Liver (tissue), 9 donors: ENCODE measurements around the gene GLI2. TPM values are rescaled to one million over a fixed set of nuclear protein-coding genes. Genes with fewer than 3 reads are reported as not detected.

Experiments
- DNase-seq: peaks from one replicate; pipeline ENCODE4 v3.0.0-alpha.2; 2017; ENCODE audit warnings: low spot score
- H3K27ac ChIP-seq, 2 donors: one replicate each; pipeline ENCODE4 v1.7.0; 2013; ENCODE audit warnings: inconsistent platforms in 2 of 2, low read length in 2 of 2, control low read depth in 1 of 2, low read depth in 1 of 2, mild to moderate bottlenecking in 1 of 2
- H3K27me3 ChIP-seq, 4 donors: one replicate each; pipeline versions ENCODE4 v1.6.1 to v1.7.0; 2013; ENCODE audit warnings: low read length in 3 of 4, inconsistent platforms in 1 of 4, mild to moderate bottlenecking in 1 of 4, moderate library complexity in 1 of 4; ENCODE audit not compliant: control insufficient read depth in 4 of 4, insufficient read depth in 4 of 4
- H3K36me3 ChIP-seq, 4 donors: one replicate each; pipeline versions ENCODE4 v1.6.1 to v1.7.0; 2013; ENCODE audit warnings: low read length in 3 of 4, mild to moderate bottlenecking in 3 of 4, low read depth in 1 of 4, moderate library complexity in 1 of 4; ENCODE audit not compliant: control insufficient read depth in 4 of 4, insufficient read depth in 3 of 4
- H3K4me1 ChIP-seq, 4 donors: one replicate each; pipeline versions ENCODE4 v1.6.1 to v1.7.0; 2013; ENCODE audit warnings: low read length in 3 of 4, mild to moderate bottlenecking in 3 of 4, moderate library complexity in 1 of 4; ENCODE audit not compliant: control insufficient read depth in 4 of 4, insufficient read depth in 4 of 4
- H3K4me3 ChIP-seq, 3 donors: one replicate each; pipeline versions ENCODE4 v1.6.1 to v1.7.0; 2013; ENCODE audit warnings: low read length in 3 of 3, control low read depth in 1 of 3, low read depth in 1 of 3, mild to moderate bottlenecking in 1 of 3
- H3K9ac ChIP-seq, 2 donors: one replicate each; pipeline ENCODE4 v1.7.0; 2013; ENCODE audit warnings: low read length in 2 of 2, mild to moderate bottlenecking in 2 of 2, moderate library complexity in 2 of 2, control low read depth in 1 of 2, low read depth in 1 of 2
- H3K9me3 ChIP-seq, 4 donors: one replicate each; pipeline versions ENCODE4 v1.6.1 to v1.7.0; 2013; ENCODE audit warnings: low read length in 3 of 4; ENCODE audit not compliant: control insufficient read depth in 4 of 4
- EGR1 ChIP-seq, 2 donors: IDR thresholded peaks; 2 replicates each; pipeline ENCODE4 v1.6.1; 2016 to 2018; ENCODE audit warnings: antibody characterized with exemption in 2 of 2, low read depth in 2 of 2
- FOXA1 ChIP-seq: IDR thresholded peaks from 2 replicates; pipeline ENCODE4 v1.6.1; 2016; ENCODE audit warnings: antibody characterized with exemption
- FOXA2 ChIP-seq: IDR thresholded peaks from 2 replicates; pipeline ENCODE4 v1.6.1; 2016; ENCODE audit warnings: antibody characterized with exemption
- GABPA ChIP-seq, 2 donors: IDR thresholded peaks in 1 of 2; conservative IDR thresholded peaks in 1 of 2; 2 replicates each; pipeline ENCODE4 v1.6.1; 2016; ENCODE audit warnings: antibody characterized with exemption in 2 of 2, mild to moderate bottlenecking in 1 of 2, moderate library complexity in 1 of 2
- HNF4A ChIP-seq, 2 donors: conservative IDR thresholded peaks; 2 replicates each; pipeline ENCODE4 v1.6.1; 2016; ENCODE audit warnings: antibody characterized with exemption in 2 of 2, mild to moderate bottlenecking in 2 of 2
- HNF4G ChIP-seq: IDR thresholded peaks from 2 replicates; pipeline ENCODE4 v1.6.1; 2016; ENCODE audit warnings: antibody characterized with exemption
- JUND ChIP-seq, 2 donors: IDR thresholded peaks; 2 replicates each; pipeline ENCODE4 v1.6.1; 2016; ENCODE audit warnings: antibody characterized with exemption in 2 of 2
- NR2F2 ChIP-seq: IDR thresholded peaks from 2 replicates; pipeline ENCODE4 v1.6.1; 2016; ENCODE audit warnings: antibody characterized with exemption
- RAD21 ChIP-seq, 2 donors: IDR thresholded peaks; 2 replicates each; pipeline ENCODE4 v1.6.1; 2016; ENCODE audit warnings: antibody characterized with exemption in 2 of 2, mild to moderate bottlenecking in 2 of 2
- RXRA ChIP-seq, 2 donors: IDR thresholded peaks; 2 replicates each; pipeline ENCODE4 v1.6.1; 2017 to 2018; ENCODE audit warnings: antibody characterized with exemption in 2 of 2, mild to moderate bottlenecking in 1 of 2
- SP1 ChIP-seq: IDR thresholded peaks from 2 replicates; pipeline ENCODE4 v1.6.1; 2018; ENCODE audit warnings: antibody characterized with exemption, mild to moderate bottlenecking
- TAF1 ChIP-seq: conservative IDR thresholded peaks from 2 replicates; pipeline ENCODE4 v1.6.1; 2016; ENCODE audit warnings: antibody characterized with exemption, mild to moderate bottlenecking
- YY1 ChIP-seq: IDR thresholded peaks from 2 replicates; pipeline ENCODE4 v1.6.1; 2016; ENCODE audit warnings: antibody characterized with exemption, mild to moderate bottlenecking
- WGBS: extraction: QIAGEN DNeasy Blood & Tissue Kit; methylation state at CpG from one replicate; pipeline ENCODE4 v1.1.7; 2013; 5-methylcytosine and 5-hydroxymethylcytosine counted together
- polyA plus RNA-seq, 2 donors: library from polyadenylated mRNA; stranded (reverse) in 1 of 2; unstranded in 1 of 2; fragments of 200-250 nt in 1 of 2; fragments of >200 nt in 1 of 2; fragmentation: Nextera tagmentation in 1 of 2; extraction: Ambion mirVana in 1 of 2; gene quantifications; one replicate each; pipeline versions ENCODE4 v1.2.1 to v1.2.3, GENCODE V29; 2013 to 2015
- total RNA-seq, 2 donors: library from RNA; depleted of rRNA; stranded (reverse); fragments of >200 nt; gene quantifications; one replicate each; pipeline ENCODE4 v1.2.3, GENCODE V29; 2014
- TF ChIP-seq, protein P1 (sequence below): fragments of 150-350 bp; IDR thresholded peaks from 2 replicates; pipeline ENCODE4 v1.5.1; 2017; ENCODE audit warnings: improper control_type of control experiment, low read depth, low read length; ENCODE audit not compliant: missing input control
- TF ChIP-seq, protein P2 (sequence below): IDR thresholded peaks from 2 replicates; pipeline ENCODE4 v1.6.1; 2016; ENCODE audit warnings: antibody characterized with exemption
- TF ChIP-seq, protein P3 (sequence below): IDR thresholded peaks from 2 replicates; pipeline ENCODE4 v1.6.1; 2016; ENCODE audit warnings: antibody characterized with exemption, mild to moderate bottlenecking
- TF ChIP-seq, protein P4 (sequence below): IDR thresholded peaks from 2 replicates; pipeline ENCODE4 v1.6.1; 2016; ENCODE audit warnings: antibody characterized with exemption
- TF ChIP-seq, protein P5 (sequence below): IDR thresholded peaks from 2 replicates; pipeline ENCODE4 v1.6.1; 2016; ENCODE audit warnings: antibody characterized with exemption
- donor health status: healthy.
- donor health status: healthy.
- donor health status: healthy.
- donor health status: healthy.
- donor health status: healthy.

GLI2 gene
- total and polyA plus RNA-seq, 4 donors = 0.04 to 0.16 (median 0.11) TPM

DNA sequence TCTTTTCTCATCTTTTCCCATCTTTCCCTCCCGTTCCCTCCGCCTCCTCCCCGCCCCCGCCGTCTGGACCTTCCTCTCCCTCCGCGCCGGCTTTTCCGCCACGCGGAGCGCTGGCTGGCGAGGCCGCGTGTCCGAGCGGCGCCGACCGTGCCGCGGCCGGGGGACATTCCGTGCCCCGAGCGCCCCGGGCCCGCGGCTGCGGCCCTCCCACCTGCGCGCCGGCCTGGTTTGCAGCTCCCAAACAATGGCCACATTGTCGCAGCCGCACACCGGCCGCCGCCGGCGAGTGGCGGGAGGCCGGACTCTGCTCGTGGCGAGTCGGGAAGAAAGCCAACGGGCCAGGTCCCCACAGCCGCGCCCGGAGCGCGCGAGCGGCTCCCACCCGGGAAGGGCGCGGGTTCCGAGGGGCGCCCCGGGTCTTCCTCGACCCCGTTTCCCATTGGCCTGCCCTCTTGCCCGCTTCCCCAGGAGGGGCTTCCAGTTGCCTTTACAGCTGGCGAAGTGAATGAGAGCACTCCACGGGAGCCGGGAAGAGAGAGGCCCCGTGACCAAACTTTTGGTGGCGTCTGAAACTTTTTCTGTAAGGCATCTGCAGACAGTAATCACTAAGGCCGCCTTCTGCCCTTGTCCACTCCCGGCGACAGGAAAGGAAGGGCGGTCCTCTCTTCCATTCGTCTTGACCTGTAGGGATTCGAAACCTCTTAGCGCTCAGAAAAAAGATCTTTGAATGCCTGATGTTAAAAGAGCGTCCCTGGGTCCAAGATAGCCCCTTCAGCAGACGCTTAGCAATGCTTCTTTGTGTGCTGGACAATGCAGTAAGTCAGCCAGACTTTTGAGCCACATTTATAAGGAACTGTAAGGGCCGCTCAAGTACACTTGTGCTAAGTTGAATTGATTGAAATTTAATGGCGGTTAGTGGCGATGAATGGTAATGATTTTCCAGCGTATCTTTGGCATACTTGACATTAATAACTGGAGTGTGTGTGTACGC, 6.2 kb downstream of the GLI2 start:
- Histone ChIP-seq H3K4me3 (peak overlapping the region in 1 of 3 donors; percentile 16), H3K9ac (no peak overlapping the region), H3K27ac (no peak overlapping the region), H3K9me3 (no peaks in the 10 kb centered on the region), H3K4me1 (peaks cover 11 to 18% (median 15%) of the 10 kb centered on the region in 4 donors), H3K27me3 (peaks cover 8 to 33% (median 18%) of the 10 kb centered on the region in 4 donors), H3K36me3 (no peaks in the 10 kb centered on the region)
- TF ChIP-seq FOXA2 (no peak), SP1 (no peak), RXRA (IDR thresholded peaks at IDR 0.05) (no peak), EGR1 (IDR thresholded peaks at IDR 0.05; ENCODE audit: low read depth in 2 of 2) (no peak), JUND (IDR thresholded peaks at IDR 0.05) (no peak), RAD21 (IDR thresholded peaks at IDR 0.05) (no peak), HNF4A (conservative IDR thresholded peaks at IDR 0.05) (no peak), GABPA (IDR thresholded peaks at IDR 0.05 in 1 of 2, conservative IDR thresholded peaks at IDR 0.05 in 1 of 2) (no peak), TAF1 (no peak), NR2F2 (no peak), YY1 (no peak), HNF4G (no peak), FOXA1 (no peak)
- TF ChIP-seq, protein P1, sequence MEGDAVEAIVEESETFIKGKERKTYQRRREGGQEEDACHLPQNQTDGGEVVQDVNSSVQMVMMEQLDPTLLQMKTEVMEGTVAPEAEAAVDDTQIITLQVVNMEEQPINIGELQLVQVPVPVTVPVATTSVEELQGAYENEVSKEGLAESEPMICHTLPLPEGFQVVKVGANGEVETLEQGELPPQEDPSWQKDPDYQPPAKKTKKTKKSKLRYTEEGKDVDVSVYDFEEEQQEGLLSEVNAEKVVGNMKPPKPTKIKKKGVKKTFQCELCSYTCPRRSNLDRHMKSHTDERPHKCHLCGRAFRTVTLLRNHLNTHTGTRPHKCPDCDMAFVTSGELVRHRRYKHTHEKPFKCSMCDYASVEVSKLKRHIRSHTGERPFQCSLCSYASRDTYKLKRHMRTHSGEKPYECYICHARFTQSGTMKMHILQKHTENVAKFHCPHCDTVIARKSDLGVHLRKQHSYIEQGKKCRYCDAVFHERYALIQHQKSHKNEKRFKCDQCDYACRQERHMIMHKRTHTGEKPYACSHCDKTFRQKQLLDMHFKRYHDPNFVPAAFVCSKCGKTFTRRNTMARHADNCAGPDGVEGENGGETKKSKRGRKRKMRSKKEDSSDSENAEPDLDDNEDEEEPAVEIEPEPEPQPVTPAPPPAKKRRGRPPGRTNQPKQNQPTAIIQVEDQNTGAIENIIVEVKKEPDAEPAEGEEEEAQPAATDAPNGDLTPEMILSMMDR = no peak
- TF ChIP-seq, protein P2, sequence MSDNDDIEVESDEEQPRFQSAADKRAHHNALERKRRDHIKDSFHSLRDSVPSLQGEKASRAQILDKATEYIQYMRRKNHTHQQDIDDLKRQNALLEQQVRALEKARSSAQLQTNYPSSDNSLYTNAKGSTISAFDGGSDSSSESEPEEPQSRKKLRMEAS = no peak
- TF ChIP-seq, protein P3, sequence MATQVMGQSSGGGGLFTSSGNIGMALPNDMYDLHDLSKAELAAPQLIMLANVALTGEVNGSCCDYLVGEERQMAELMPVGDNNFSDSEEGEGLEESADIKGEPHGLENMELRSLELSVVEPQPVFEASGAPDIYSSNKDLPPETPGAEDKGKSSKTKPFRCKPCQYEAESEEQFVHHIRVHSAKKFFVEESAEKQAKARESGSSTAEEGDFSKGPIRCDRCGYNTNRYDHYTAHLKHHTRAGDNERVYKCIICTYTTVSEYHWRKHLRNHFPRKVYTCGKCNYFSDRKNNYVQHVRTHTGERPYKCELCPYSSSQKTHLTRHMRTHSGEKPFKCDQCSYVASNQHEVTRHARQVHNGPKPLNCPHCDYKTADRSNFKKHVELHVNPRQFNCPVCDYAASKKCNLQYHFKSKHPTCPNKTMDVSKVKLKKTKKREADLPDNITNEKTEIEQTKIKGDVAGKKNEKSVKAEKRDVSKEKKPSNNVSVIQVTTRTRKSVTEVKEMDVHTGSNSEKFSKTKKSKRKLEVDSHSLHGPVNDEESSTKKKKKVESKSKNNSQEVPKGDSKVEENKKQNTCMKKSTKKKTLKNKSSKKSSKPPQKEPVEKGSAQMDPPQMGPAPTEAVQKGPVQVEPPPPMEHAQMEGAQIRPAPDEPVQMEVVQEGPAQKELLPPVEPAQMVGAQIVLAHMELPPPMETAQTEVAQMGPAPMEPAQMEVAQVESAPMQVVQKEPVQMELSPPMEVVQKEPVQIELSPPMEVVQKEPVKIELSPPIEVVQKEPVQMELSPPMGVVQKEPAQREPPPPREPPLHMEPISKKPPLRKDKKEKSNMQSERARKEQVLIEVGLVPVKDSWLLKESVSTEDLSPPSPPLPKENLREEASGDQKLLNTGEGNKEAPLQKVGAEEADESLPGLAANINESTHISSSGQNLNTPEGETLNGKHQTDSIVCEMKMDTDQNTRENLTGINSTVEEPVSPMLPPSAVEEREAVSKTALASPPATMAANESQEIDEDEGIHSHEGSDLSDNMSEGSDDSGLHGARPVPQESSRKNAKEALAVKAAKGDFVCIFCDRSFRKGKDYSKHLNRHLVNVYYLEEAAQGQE = no peak
- TF ChIP-seq, protein P4, sequence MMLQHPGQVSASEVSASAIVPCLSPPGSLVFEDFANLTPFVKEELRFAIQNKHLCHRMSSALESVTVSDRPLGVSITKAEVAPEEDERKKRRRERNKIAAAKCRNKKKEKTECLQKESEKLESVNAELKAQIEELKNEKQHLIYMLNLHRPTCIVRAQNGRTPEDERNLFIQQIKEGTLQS = no peak
- TF ChIP-seq, protein P5, sequence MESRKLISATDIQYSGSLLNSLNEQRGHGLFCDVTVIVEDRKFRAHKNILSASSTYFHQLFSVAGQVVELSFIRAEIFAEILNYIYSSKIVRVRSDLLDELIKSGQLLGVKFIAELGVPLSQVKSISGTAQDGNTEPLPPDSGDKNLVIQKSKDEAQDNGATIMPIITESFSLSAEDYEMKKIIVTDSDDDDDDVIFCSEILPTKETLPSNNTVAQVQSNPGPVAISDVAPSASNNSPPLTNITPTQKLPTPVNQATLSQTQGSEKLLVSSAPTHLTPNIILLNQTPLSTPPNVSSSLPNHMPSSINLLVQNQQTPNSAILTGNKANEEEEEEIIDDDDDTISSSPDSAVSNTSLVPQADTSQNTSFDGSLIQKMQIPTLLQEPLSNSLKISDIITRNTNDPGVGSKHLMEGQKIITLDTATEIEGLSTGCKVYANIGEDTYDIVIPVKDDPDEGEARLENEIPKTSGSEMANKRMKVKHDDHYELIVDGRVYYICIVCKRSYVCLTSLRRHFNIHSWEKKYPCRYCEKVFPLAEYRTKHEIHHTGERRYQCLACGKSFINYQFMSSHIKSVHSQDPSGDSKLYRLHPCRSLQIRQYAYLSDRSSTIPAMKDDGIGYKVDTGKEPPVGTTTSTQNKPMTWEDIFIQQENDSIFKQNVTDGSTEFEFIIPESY = no peak
- WGBS = 10% methylated on average over 81 of the region's 81 CpGs
- no peak for DNase-seq
